ENCODE results near the gene RAVER1. TPM values are rescaled to one million over a fixed set of nuclear protein-coding genes. Genes with fewer than 3 reads are reported as not detected.
"Not testable (repeated sequence)": the region's sequence is repeated elsewhere in the genome, so short reads cannot be mapped to it uniquely, and the experiment has no call there.

RAVER1 gene
- total RNA-seq, result 4.9 and 5.6 TPM in 2 replicates
- 2.3 and 4.3 TPM in 2 replicates for polyA plus RNA-seq
- polyA plus RNA-seq (2012), result 14.3 and 23.6 TPM in 2 replicates
- 7.3 and 8.3 TPM in 2 replicates for polyA minus RNA-seq (ENCODE audit: low replicate concordance)

- peaks cover 26% of the 10 kb centered on the region for H3K79me2 ChIP-seq (ENCODE audit: control insufficient read depth, insufficient read depth, low read length)
- no peaks in the 10 kb centered on the region for H3K9me3 ChIP-seq (ENCODE audit: control insufficient read depth, insufficient read depth, low read depth, low read length)
- peak within 1 kb of the TSS; percentile 96 for H3K27ac ChIP-seq (ENCODE audit: insufficient read depth, low read length)
- H3K4me2 ChIP-seq (ENCODE audit: extremely low read depth, insufficient read depth, low read length), result peak within 1 kb of the TSS; percentile 100
- H3K9ac ChIP-seq (ENCODE audit: insufficient read depth, low read length), result peak within 1 kb of the TSS; percentile 99
- peak within 1 kb of the TSS; percentile 95 for H2AFZ ChIP-seq (ENCODE audit: low read length)
- H4K20me1 ChIP-seq (ENCODE audit: control insufficient read depth, extremely low read depth, insufficient read depth, low read length), result no peaks in the 10 kb centered on the region
- peak within 1 kb of the TSS; percentile 85 to 98 (median 90) for H3K4me3 ChIP-seq (replicated peaks in 1 of 4; ENCODE audit: control extremely low read depth in 1 of 4, insufficient read depth in 1 of 4, low read depth in 3 of 4, low read length in 4 of 4)
- peaks cover 17% of the 10 kb centered on the region for H3K36me3 ChIP-seq (ENCODE audit: control insufficient read depth, insufficient read depth, low read length)
- H3K27me3 ChIP-seq (ENCODE audit: control insufficient read depth, insufficient read depth, low read length), result no peaks in the 10 kb centered on the region
- TF ChIP-seq EZH2 (IDR thresholded peaks at IDR 0.05; ENCODE audit: low read length, missing control alignments) (no peak), CTCF (conservative IDR thresholded peaks at IDR 0.05 in 1 of 2, IDR thresholded peaks at IDR 0.05 in 1 of 2; ENCODE audit: low read depth in 1 of 2, low read length in 2 of 2) (no peak)
- DNase-seq (ENCODE audit: low read depth in 2 of 2), result peak; percentile 96 to 97
- H3K4me1 ChIP-seq (ENCODE audit: control insufficient read depth, extremely low read depth, insufficient read depth, low read length), result peaks cover 13% of the 10 kb centered on the region
These were observed at the start of gene RAVER1 for GRCh38 chr19:10332965-10333757. Gene RAVER1 (minus strand): TSS chr19:10333529. CDS start chr19:10333507, 22 bp downstream.

GRCh38 chr19:10383223-10383499 lies 49.8 kb upstream of the RAVER1 start:
- not testable (repeated sequence) for H3K36me3 ChIP-seq (ENCODE audit: control insufficient read depth, insufficient read depth, low read length); H2AFZ ChIP-seq (ENCODE audit: low read length); H3K9ac ChIP-seq (ENCODE audit: insufficient read depth, low read length); H3K79me2 ChIP-seq (ENCODE audit: control insufficient read depth, insufficient read depth, low read length); H3K4me2 ChIP-seq (ENCODE audit: extremely low read depth, insufficient read depth, low read length); DNase-seq (ENCODE audit: low read depth in 2 of 2); H3K27ac ChIP-seq (ENCODE audit: insufficient read depth, low read length); H4K20me1 ChIP-seq (ENCODE audit: control insufficient read depth, extremely low read depth, insufficient read depth, low read length); H3K9me3 ChIP-seq (ENCODE audit: control insufficient read depth, insufficient read depth, low read depth, low read length); H3K4me3 ChIP-seq (replicated peaks in 1 of 4; ENCODE audit: control extremely low read depth in 1 of 4, insufficient read depth in 1 of 4, low read depth in 3 of 4, low read length in 4 of 4); H3K27me3 ChIP-seq (ENCODE audit: control insufficient read depth, insufficient read depth, low read length); H3K4me1 ChIP-seq (ENCODE audit: control insufficient read depth, extremely low read depth, insufficient read depth, low read length)

GRCh38 chr19:10380313-10381102 lies 47.2 kb upstream of the RAVER1 start, which contains the start of gene TYK2:
Gene TYK2 (minus strand): TSS chr19:10380572. CDS start chr19:10378406, 2,166 bp downstream.
- Histone ChIP-seq H3K9me3 (ENCODE audit: control insufficient read depth, insufficient read depth, low read depth, low read length) (no peaks in the 10 kb centered on the region), H3K9ac (ENCODE audit: insufficient read depth, low read length) (peak within 1 kb of the TSS; percentile 79), H3K4me2 (ENCODE audit: extremely low read depth, insufficient read depth, low read length) (peak within 1 kb of the TSS; percentile 57), H3K27me3 (ENCODE audit: control insufficient read depth, insufficient read depth, low read length) (no peaks in the 10 kb centered on the region), H3K4me3 (replicated peaks in 1 of 4; ENCODE audit: control extremely low read depth in 1 of 4, insufficient read depth in 1 of 4, low read depth in 3 of 4, low read length in 4 of 4) (peak within 1 kb of the TSS; percentile 83 to 98 (median 93)), H3K36me3 (ENCODE audit: control insufficient read depth, insufficient read depth, low read length) (peaks cover 6% of the 10 kb centered on the region), H3K27ac (ENCODE audit: insufficient read depth, low read length) (peak within 1 kb of the TSS; percentile 69), H3K79me2 (ENCODE audit: control insufficient read depth, insufficient read depth, low read length) (peaks cover 9% of the 10 kb centered on the region), H3K4me1 (ENCODE audit: control insufficient read depth, extremely low read depth, insufficient read depth, low read length) (no peaks in the 10 kb centered on the region), H2AFZ (ENCODE audit: low read length) (peak within 1 kb of the TSS; percentile 94), H4K20me1 (ENCODE audit: control insufficient read depth, extremely low read depth, insufficient read depth, low read length) (no peaks in the 10 kb centered on the region)
- no peak for TF ChIP-seq CTCF (conservative IDR thresholded peaks at IDR 0.05 in 1 of 2, IDR thresholded peaks at IDR 0.05 in 1 of 2; ENCODE audit: low read depth in 1 of 2, low read length in 2 of 2)
- TF ChIP-seq EZH2 (IDR thresholded peaks at IDR 0.05; ENCODE audit: low read length, missing control alignments), result no peak
- DNase-seq (ENCODE audit: low read depth in 2 of 2), result peak; percentile 96 to 98
